Activated T-cell treated with anti-CD3 and anti-CD28 coated beads, Interleukin-2, amount 50 U/mL, for 48 hours (primary cell): Measurements from ENCODE around the gene DNAJC19.
"Not testable (repeated sequence)": the region's sequence is repeated elsewhere in the genome, so short reads cannot be mapped to it uniquely, and the experiment has no call there.

Experiments
- DNase-seq, 2 experiments: peaks; one replicate each; pipeline ENCODE4 v3.0.0-alpha.2; 2020

The DNAJC19 gene

DNA sequence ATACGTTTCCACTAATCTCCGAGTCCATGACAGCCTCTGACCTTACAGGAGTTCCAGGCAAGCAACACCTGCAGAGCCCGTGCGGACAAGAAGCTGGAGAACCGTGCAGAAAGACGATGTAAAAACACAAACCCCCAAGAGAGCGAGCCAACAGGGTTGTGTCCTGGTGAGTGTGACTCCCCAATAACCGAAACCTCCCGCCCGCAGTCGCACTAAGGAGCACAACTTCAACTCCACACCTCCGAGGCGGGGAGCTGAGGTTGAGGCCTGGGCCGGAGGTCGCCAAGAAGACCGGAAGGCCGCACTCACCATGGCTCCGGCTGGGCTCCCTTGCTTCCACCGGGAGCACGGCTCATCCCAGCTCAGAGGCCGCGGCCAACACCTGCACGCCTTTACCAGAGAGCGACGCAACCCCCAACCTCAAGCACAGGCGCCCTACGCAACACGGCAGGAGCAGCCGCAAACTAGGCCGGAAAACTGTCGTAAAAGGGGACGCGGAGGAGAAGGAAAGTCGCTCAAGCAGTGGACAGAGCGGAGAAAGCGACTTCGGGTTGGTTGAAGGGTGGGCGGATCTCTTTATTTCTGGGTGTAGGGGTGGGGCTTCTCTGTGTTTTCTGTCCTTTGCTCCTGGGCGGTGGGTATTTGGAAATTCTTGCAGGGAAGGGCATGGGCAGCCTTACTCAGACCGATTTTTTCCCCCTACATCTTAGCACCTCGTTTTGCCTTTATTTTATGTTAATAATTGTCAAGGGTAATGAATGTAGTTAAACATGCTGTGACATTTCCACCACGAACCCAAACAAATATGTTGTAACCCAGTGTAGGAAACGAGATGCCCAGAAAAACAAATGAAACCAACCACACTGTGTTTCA, at the start of gene DNAJC19:
Gene DNAJC19, minus strand, starts transcription at position 446 of the 873 bp plus-strand sequence. Its CDS starts 134 bp downstream, at position 312.
- peak; percentile 91 for DNase-seq

- no peak for DNase-seq
Measured at GRCh38 chr3:181030948-181031347, 41.4 kb upstream of the DNAJC19 start.

- no peak for DNase-seq
Measured at GRCh38 chr3:181025204-181025603, 35.7 kb upstream of the DNAJC19 start.

DNA sequence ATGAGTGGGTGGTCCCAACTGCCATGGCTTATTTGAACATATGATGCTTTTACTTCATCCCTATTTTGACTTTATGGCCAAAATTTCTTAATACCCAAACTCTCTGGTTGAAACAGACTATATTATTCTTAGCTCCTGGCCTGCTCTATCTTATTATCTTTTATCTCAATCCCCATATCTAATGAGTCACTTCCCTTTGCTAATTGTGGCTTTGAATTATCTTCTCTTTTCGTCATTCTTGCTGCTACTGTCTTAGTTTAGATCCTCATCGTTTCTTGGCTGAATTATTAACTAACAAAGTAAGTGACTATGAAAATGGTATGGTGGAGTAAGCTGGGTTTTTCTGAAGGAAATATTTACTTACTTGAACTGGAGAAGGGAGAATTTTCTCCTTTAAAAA, 28.2 kb upstream of the DNAJC19 start:
- no peak for DNase-seq

GRCh38 chr3:181009225-181009624, 19.7 kb upstream of the DNAJC19 start:
- peak; percentile 53 to 63 for DNase-seq

DNA sequence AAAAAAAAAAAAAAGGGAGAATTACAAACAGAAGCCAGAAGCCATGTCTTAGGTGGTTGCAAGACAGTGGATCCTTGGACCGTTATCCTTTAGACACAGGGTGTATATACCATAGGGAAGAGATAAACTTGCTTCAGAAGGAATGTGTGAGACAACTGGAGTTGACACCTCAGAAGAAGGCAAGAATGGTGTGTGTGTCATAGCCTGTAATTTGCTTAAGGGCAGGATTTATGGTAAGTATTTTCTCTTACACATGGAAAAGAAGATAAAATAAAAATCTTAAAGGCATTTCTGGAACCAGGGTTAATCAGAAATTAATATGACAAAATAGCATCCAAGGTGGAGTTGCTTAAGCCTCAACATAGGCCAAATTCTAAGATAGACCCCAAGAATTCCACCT, 19.3 kb upstream of the DNAJC19 start:
- DNase-seq: no peak

- DNase-seq: no peak
Measured at GRCh38 chr3:181007262-181007661, 17.7 kb upstream of the DNAJC19 start.

DNA sequence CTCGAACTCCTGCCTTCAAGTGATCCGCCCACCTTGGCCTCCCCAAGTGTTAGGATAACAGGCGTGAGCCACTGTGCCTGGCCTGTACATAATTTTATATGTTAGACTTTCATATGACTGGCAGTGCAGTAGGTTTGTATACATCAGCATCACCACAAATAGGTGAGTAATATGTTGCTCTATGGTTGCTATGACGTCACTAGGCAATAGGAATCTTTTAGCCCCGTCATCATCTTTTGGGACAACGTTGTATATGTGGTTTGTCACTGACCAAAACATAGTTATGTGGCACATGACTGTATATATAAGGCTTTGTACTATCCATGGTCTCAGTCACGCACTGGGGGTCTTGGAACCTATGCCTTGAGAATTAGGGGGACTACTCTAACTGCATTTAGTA, 17.0 kb upstream of the DNAJC19 start:
- no peak for DNase-seq

- DNase-seq: not testable (repeated sequence)
Measured at GRCh38 chr3:181003469-181003868, 13.9 kb upstream of the DNAJC19 start.

DNA sequence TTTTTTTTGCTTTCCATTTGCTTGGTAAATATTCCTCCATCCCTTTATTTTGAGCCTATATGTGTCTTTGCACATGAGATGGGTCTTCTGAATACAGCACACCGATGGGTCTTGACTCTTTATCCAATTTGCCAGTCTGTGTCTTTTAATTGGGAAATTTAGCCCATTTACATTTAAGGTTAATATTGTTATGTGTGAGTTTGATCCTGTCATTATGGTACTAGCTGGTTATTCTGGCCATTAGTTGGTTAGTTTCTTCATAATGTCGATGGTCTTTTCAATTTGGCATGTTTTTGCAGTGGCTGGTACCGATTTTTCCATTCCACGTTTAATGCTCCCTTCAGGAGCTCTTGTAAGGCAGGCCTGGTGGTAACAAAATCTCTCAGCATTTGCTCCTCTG, 12.8 kb upstream of the DNAJC19 start:
- not testable (repeated sequence) for DNase-seq

DNA sequence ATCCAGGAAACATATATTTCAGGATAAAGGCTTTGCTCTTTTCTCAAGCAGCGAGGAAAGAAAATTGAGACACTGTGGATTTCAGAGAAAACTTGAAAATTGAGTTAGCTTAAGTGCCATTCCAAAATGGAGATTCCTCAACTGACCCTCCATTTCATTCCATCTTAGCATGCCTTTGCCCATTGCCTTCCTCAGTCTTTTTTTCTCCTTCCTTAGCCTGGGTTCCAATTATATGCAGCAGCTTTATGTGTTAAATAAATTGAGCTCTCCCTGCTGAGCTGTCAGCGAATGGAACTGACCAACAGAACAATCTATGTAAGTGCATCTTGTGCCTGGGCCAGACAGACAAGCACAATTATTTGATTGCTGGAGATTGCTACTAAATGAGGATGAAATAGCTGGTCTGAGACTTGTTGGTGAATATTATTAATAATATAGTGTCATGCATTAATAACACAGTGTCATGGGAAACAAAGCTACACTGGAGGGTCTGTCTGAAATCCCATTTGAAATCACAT, 6.9 kb upstream of the DNAJC19 start:
- no peak for DNase-seq

DNA sequence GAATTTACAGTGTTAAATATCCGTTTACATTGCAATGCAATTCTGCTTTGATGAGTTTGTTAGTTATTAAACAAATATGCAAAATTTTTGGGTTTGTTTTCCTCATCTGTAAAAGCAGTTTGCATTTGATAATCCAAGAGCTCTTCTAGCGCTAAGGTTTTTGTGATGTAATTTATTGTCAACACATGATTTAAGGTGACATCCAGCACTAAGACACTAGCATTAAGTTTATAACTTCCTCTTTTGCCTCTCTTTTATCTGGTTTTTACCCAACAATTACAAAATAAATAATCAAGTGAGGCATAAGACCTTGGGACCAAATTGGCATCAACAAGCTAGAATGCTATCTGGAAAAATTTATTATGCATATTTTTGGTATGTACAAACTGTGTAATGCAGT, 969 bp upstream of the DNAJC19 start:
- DNase-seq: no peak

GRCh38 chr3:180987344-180987743, 2.2 kb downstream of the DNAJC19 start:
- no peak for DNase-seq

GRCh38 chr3:180986366-180986765, 3.2 kb downstream of the DNAJC19 start:
- DNase-seq: not testable (repeated sequence)

DNA sequence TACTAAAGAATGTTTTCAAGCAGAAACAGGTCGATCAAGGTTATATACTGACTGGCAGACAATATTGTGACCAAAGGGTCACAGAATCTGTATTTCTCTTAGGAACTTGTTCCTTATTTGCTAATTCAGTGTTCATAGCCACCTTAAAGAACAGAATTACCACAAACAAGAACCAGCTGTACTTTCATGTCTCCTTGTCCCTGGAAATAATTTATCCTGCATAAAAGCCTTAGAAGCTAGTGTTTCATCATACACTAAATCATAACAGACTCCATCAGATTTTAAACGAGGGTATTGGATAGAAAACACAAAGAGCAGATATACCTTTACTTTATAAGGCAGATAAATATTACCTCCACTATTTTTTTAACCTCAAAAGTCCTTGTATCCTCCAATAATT, 6.4 kb downstream of the DNAJC19 start:
- no peak for DNase-seq

DNA sequence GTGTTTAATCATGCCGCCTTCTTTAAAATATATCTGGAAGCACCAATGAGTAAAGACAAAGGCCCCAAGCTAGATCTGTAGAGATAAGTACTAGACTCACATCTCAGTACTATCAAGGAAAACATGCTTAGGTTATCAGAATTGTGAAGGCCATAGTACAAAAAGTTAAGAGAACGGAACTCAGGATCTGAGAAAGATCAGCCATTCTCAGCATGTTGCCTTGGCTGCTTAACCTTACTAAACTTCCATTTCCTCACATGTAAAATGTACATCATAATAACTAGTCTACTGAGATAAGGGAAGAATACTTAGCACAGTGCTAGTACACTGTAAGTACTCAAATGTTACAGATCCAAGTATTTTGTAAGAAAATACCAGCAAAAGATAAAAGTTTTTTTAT, 7.6 kb downstream of the DNAJC19 start:
- no peak for DNase-seq

GRCh38 chr3:180980611-180981010, 8.9 kb downstream of the DNAJC19 start:
- no peak for DNase-seq

GRCh38 chr3:180979961-180980360, 9.6 kb downstream of the DNAJC19 start:
- no peak for DNase-seq

DNA sequence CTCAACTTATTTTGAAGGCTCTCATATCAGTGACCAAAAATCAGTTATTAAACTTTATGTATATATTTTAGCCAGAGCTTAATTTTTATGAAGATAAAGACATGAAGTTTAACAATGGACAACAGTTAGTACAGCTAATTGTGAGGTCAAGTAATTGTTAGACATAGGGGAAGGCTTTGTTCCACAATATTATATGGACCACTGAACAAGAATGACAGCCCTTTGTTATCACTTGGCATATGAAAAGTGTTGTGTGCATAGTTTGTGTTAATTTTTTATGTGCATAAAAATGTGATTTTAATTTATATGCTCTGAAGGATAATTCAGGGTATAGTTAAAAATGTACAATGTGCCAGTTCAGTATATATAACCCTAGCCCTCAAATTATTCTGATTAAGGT, 12.0 kb downstream of the DNAJC19 start:
- DNase-seq: no peak

- DNase-seq: no peak
Measured at GRCh38 chr3:180974286-180974685, 15.2 kb downstream of the DNAJC19 start.

- no peak for DNase-seq
Measured at GRCh38 chr3:180973543-180973942, 16.0 kb downstream of the DNAJC19 start.

DNA sequence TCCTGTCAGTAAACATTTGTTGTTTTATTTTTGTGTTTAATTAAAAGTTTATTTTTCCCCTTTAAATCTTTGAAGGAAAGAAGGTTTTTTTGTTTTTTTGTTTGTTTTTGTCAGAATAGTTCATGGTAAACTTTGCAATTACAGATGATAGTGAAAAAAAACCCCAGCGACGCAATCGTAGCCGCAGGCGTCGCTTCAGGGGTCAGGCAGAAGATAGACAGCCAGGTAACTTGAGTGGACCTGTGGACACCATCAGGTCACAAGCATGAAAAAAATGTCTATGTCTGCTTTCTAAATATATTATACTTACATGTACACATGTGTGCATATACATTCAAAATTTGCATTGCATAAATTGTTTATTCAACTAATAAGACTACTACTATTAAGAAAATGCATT, 18.6 kb downstream of the DNAJC19 start:
- DNase-seq: no peak

- no peak for DNase-seq
Measured at GRCh38 chr3:180962530-180962929, 27.0 kb downstream of the DNAJC19 start.

DNA sequence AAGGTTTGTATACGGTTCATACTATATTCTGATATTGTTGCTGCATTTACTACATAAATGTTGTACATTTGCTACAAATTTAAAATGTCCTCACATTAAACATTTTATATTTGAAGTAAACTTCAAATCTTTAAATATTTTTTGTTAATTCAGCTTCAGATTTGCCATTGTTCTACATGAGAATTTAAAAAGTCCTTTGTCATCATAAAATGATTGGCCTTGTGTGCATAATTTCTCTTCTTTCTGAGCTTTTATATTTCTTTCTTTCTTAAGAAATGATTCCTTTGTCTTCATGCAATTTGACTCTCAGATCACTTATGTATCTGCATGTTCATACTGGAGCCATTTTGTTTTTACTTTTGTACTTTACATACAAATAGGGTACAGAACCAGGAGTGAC, 28.0 kb downstream of the DNAJC19 start:
- no peak for DNase-seq

DNA sequence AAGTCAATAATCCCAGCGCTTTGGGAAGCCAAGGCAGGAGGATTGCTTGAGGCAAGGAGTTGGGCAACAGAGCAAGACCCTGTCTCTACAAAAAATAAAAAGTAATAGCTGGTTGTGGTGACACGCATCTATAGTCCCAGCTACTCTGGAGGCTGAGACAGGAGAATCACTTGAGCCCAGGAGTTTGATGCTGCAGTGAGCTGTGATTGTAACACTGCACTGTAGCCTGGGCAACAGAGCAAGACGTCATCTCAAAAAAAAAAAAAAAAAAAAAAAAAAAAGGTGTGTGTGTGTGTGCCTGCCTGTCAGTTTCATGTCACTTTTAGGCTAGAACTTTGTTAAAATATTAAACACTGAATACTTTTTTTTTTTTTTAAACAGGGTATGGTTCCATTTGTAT, 28.4 kb downstream of the DNAJC19 start:
- DNase-seq: no peak
